GM18505 (cell line): ENCODE measurements around the gene PRKACA.
"Not testable (repeated sequence)": the region's sequence is repeated elsewhere in the genome, so short reads cannot be mapped to it uniquely, and the experiment has no call there.

ENCODE experiments used
- ATAC-seq: cut with Tn5 transposase; IDR thresholded peaks from one replicate; pipeline ENCODE4 v1.9.1; 2021; ENCODE audit not compliant: unreplicated experiment
- POLR2A ChIP-seq: IDR thresholded peaks from 4 replicates; pipeline ENCODE4 v1.6.1; 2011; ENCODE audit warnings: borderline replicate concordance; ENCODE audit not compliant: insufficient read depth, insufficient read length; ENCODE audit errors: extremely low read depth

Gene PRKACA

DNA sequence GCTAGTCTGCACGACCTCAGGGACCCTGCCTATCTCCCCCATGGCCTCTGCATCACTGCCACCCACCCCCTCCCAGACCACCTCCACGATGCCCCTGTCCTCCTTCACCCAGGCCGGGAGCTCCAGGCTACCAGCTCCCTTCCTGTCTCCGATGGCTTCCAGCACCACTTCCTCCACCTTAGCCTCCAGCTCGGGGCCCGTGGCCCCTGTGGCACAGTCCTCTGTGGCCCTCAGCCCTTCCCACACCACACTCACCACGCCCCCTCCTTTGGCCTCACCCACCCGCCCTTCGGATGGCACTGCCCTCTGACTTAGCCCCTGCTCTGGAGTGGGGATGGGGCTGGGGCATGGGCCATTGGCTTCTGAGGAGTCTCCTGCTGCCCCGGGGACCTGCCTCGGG, 62.8 kb downstream of the PRKACA start:
- TF ChIP-seq POLR2A: no peak
- no peak for ATAC-seq

DNA sequence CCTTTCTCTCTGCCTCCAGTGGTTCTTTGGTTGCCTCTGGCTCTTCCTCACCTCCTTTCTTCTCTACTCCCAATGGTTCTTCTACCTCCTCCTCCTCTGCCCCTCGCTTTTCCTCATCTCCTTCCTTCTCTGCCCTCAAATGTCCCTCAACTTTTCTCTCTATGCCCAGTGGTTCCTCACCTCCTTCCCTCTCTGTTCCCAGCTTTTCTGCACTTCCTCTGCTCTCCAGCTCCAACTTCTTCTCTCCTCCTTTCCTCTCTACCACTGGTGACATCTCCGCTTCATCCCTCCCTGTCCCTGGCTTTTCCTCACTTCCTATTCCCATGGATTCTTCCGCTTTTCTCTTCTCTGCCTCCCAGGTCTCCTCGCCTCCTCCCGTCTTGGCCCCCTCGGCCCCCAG, 63.5 kb downstream of the PRKACA start:
- no peak for ATAC-seq
- TF ChIP-seq POLR2A: no peak

DNA sequence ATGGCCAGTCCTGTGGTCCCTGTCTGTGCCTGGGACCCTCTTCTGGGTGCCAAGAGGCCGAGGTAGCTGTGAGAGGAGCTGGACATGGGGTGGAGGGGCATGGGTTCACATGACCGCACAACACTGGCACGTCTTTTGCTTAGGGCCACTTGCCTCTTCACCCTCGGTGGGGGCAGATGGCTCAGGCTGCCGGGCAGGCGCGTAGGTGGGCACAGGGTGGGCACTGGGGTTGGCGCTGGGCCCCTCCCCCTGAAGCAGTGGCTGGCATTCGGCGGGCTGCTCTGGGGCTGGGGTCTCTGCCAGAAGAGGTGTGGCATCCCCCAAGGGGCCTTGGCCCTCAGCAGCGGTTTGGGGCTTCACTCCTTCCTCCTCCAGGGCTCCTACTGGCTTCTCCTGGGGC, 64.1 kb downstream of the PRKACA start:
- TF ChIP-seq POLR2A: no peak

DNA sequence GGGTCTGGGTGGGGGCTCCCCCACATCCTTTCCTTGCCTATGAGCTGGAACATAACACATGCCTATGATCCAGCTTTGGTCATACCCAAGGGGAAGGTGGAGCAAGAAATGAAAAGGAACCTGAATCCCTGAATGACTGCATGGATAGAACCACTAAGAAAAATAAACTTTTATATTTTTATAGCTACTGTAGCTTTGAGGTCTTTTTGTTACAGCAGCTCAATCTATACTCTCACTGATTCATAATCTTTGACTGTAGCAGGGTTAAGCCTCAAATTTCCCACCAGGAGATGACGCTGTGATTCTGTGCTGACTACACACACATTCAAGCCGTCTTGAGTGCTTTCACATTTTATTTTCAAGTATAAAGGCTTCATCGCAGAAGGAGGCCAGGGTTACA, 64.5 kb downstream of the PRKACA start:
- no peak for TF ChIP-seq POLR2A
- no peak for ATAC-seq

More for the DNA sequence above, 64.1 kb downstream of the PRKACA start:
- ATAC-seq: no peak

DNA sequence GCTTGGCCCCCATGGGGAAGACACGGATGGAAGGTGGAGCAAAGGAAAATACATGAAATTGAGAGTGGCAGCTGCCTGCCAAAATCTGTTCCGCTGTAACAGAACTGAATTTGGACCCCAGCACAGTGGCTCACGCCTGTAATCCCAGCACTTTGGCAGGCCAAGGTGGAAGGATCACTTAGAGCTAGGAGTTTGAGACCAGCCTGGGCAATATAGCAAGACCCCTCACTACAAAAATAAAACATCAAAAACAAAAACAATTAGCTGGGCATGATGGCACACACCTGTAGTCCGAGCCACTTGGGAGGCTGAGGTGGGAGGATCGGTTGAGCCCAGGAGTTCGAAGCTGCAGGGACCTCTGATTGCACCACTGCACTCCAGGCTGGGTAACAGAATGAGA, 65.1 kb downstream of the PRKACA start:
- ATAC-seq: no peak
- TF ChIP-seq POLR2A: no peak

DNA sequence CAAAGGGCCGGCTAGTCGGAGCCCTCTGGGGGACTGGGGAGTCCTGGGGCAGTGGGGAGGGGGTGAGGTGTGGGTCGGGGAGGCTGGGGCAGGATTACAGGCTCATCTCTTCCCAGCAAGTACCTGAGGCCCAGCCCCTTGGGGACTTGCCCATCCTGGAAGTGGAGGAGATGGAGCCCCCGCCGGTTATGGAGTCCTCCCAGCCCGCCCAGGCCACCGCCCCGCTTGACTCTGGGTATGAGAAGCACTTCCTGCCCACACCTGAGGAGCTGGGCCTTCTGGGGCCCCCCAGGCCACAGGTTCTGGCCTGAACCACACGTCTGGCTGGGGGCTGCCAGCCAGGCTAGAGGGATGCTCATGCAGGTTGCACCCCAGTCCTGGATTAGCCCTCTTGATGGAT, 65.6 kb downstream of the PRKACA start:
- ATAC-seq: no peak
- no peak for TF ChIP-seq POLR2A

DNA sequence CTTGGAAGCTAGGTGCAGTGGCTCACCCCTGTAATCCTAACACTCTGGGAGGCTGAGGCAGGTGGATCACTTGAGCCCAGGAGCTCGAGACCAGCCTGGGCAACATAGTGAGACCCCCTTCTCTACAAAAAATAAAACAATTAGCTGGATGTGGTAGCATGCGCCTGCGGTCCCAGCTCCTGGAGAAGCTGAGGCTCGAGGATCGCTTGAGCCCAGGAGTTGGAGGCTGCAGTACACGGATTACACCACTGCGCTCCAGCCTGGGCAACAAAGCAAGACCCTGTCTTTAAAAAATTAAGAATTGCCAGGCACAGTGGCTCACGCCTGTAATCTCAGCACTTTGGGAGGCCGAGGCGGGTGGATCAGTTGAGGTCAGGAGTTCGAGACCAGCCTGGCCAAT, 66.6 kb downstream of the PRKACA start:
- ATAC-seq: not testable (repeated sequence)

DNA sequence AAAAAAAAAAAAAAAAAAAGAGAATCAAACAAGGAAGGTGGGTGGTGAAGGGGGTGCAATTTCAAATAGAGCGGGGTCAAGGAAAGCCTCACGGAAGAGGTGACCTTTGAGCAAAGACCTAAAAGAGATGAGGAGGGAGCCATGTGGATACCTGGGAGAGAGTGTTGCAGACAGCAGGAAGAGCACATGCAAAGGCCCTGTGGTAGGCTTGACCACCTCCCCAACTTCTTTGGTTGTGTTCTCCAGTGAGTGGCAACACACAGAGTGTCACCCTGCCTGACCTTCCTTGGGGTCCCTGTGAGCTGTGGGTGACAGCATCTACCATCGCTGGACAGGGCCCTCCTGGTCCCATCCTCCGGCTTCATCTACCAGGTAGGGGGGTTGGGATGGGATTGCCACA, 67.0 kb downstream of the PRKACA start:
- ATAC-seq: no peak
- TF ChIP-seq POLR2A: no peak

DNA sequence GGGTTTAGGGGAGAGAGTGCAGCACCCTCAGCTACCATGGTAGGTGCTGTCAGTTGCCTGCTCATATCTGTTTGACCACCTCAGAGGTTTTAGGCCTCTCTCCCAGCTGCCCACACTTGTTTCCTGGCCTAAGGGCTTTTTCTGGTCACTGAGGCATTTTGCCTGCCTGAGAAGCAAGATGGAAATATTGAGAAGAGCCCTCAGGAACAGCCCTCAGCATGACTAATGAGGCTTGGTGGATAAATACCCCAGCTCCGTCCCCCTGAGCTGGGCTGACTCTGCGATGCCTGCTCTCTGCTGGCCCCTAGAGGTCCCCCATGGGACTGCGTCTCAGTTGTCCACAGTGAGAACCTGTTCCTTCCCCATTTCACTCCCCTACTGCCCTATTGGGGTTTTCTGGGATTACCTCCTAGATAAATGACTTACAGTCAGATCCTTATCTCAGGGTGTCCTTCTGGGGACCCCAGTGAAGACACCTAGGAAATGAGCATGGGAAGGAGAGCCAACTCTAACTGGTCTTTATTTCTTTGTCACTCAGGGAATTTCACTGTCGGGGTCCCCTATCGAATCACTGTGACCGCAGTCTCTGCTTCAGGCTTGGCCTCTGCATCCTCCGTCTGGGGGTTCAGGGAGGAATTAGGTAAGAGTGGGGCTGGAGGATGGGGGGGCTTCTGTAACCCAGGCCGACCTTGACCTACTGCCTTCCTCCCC, 69.0 kb downstream of the PRKACA start:
- ATAC-seq: no peak
- TF ChIP-seq POLR2A: no peak

DNA sequence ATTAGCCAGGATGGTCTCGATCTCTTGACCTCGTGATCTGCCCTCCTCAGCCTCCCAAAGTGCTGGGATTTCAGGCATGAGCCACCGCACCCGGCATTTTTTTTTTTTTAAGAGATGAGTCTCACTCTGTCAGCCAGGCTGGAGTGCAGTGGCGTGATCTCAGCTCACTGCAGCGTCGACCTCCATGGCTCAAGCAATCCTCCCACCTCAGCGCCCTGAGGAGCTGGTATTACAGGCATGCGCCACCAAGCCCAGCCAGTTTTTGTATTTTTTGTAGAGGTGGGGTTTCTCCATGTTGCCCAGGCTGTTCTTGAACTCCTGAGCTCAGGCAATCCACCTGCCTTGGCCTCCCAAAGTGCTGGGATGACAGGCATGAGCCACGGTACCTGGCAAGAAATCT, 69.7 kb downstream of the PRKACA start:
- ATAC-seq: not testable (repeated sequence)

DNA sequence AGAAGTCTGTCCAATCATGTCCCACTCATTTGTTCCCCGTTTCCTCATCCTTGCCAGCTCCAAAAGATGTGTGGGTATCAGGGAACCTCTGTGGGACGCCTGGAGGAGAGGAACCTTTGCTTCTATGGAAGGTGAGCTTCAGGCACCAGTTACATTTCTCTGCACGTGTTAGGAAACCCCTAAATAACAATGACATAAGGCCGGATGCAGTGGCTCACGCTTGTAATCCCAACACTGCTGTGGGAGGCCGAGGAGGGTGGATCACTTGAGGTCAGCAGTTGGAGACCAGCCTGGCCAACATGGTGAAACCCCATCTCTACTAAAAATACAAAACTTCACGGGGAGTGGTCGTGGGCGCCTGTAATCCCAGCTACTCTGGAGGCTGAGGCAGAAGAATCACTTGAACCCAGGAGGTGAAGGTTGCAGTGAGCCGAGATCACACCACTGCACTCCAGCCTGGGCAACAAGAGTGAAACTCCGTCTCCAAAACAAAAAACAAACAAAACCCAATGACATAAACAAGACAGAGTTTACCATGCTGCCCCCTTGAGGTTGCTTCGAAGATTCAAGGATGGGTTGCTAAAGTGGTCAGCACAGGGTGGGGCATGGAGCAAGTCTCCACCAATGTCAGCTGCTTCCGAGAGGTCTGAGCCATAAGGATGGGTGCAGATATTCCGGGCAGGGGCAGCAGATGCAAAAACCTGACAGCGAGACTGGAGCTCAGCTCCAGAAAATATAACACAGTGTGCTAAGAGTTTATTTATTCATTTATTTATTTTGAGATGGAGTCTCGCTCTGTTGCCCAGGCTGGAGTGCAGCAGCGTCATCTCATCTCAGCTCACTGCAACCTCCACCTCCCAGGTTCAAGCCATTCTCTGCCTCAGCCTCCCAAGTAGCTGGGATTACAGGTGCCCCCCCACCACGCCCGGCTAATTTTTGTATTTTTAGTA, 74.6 kb downstream of the PRKACA start:
- ATAC-seq: not testable (repeated sequence)
